GM12873 (cell line): Measurements from ENCODE around the gene NDUFA5.

Experiments
- CTCF ChIP-seq: IDR thresholded peaks from 2 replicates; pipeline ENCODE4 v1.5.1; 2012; ENCODE audit warnings: low read depth, mild to moderate bottlenecking, moderate library complexity, low read length, control low read depth; ENCODE audit not compliant: insufficient read depth; ENCODE audit errors: missing control alignments

The NDUFA5 gene

GRCh38 chr7:123594813-123595241 lies 37.2 kb upstream of the NDUFA5 start:
- TF ChIP-seq CTCF, result no peak

GRCh38 chr7:123588376-123588775 lies 30.8 kb upstream of the NDUFA5 start:
- TF ChIP-seq CTCF, result no peak

DNA sequence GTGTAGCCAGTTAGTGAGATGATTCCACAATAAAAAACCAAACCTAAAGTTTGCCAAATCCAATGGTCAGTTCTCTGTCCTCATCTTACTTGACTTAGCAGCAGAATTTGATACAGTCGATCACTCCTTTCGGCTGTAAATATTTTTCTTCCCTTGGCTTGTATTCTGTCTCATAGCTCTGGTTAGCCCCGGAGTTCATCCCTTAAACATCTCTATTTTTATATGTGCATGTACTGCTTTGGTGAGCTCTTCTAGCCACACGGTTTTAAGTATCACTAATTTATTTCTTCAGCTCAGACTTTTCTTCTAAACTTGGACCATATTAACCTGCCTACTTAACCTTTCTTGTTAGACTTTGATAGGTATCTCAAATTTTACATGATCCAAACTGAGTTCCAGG lies 26.2 kb upstream of the NDUFA5 start:
- TF ChIP-seq CTCF, result no peak

DNA sequence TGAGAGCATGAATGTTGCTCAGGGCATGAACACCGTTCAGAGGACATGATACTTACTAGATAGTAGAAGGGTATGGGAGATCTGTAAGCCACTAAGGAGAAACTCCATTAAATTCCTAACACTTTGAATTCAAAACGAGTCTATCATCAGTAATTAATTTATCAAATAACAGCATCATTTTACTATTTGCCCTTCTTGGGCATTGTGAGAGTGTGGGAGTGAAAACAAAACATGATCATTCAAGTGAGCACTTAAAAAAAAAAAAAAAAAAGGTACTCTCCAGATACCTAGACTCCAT lies 23.5 kb upstream of the NDUFA5 start:
- no peak for TF ChIP-seq CTCF

GRCh38 chr7:123580406-123581161 lies 23.0 kb upstream of the NDUFA5 start:
- peak; percentile 77 for TF ChIP-seq CTCF

- TF ChIP-seq CTCF, result no peak
These were observed 21.8 kb upstream of the NDUFA5 start for GRCh38 chr7:123579416-123579815.

GRCh38 chr7:123573896-123574467 lies 16.4 kb upstream of the NDUFA5 start:
- TF ChIP-seq CTCF, result no peak
